ENCODE data around the gene FBXL7.

The FBXL7 gene

DNA sequence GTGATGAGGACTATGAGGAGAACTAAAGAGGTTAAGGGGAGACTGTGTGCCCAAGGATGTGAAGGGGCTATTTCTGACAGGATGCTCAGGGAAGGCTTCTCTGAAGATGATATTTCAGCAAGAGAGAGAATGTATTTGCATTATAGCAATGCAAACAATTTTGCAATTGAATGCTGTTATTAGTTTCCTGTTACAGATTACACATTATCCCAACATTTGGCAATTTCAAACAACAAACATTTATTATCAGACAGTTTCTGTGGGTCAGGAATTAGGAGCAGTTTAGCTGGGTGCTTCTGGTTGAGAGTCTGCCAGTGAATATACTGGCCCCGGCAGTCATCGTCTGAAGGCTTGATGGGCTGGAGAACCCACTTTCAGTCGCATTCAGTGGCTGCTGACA is 451.6 kb downstream of the FBXL7 start:
- TF ChIP-seq, protein P1, sequence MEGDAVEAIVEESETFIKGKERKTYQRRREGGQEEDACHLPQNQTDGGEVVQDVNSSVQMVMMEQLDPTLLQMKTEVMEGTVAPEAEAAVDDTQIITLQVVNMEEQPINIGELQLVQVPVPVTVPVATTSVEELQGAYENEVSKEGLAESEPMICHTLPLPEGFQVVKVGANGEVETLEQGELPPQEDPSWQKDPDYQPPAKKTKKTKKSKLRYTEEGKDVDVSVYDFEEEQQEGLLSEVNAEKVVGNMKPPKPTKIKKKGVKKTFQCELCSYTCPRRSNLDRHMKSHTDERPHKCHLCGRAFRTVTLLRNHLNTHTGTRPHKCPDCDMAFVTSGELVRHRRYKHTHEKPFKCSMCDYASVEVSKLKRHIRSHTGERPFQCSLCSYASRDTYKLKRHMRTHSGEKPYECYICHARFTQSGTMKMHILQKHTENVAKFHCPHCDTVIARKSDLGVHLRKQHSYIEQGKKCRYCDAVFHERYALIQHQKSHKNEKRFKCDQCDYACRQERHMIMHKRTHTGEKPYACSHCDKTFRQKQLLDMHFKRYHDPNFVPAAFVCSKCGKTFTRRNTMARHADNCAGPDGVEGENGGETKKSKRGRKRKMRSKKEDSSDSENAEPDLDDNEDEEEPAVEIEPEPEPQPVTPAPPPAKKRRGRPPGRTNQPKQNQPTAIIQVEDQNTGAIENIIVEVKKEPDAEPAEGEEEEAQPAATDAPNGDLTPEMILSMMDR (IDR thresholded peaks at IDR 0.05), result no peak

GRCh38 chr5:15956622-15957021 is 456.6 kb downstream of the FBXL7 start:
- TF ChIP-seq, protein P1 (IDR thresholded peaks at IDR 0.05), result no peak

DNA sequence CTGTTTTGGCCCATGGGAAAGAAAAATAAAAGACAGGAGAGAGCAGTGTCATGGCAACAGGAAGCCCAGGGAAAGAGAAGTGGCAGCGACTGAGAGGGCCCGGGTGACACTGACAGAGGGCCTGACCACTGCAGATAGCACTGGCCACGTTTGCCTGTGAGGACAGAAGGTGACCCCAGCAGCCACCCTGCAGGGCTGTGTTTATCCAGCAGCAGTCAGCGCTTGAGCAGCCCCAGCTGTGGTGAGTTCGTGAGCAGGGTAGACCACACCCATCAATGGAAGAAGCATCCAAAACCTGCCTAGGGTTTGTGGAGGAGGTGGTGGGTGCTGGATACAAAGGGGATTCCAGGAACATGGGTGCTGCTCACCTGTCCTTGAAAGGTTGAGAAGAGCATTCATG is 457.1 kb downstream of the FBXL7 start:
- TF ChIP-seq, protein P1 (IDR thresholded peaks at IDR 0.05), result no peak

DNA sequence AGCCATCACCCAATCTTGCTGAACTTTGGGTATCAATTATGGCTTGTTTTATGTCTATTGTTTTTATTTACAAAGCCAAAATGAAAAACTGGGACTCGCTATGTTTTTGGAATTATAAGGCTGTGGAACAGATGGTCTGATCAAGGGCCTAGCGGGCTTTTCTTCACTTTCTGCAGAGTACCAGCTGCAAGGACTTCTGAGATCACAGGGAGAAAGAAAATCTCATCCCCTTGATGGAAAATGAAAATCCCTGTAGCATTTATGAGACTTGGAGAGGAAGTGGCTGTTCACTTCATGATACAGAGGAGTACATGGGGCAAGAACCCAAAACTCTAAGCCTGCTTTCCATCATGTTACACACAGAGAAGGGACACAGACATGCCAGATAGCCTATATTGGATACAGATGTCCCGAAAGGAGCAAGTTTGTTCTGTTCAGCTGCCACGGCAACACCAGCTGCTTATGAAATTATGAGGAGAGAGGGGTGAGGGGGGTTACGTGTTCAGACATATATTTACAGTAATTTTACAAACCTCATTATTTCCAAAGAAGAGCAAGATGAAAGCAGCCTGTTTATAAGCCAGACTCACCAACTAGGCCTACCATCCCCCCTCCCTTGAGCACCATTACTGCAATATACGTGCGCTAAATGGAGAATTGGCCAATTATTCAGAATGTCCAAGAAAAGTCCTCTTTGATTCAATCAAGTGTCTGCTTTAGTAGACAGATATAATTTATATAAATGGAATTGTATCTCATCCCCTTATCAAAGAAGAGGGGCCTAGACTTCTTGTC is 459.6 kb downstream of the FBXL7 start:
- TF ChIP-seq, protein P1 (IDR thresholded peaks at IDR 0.05), result no peak

DNA sequence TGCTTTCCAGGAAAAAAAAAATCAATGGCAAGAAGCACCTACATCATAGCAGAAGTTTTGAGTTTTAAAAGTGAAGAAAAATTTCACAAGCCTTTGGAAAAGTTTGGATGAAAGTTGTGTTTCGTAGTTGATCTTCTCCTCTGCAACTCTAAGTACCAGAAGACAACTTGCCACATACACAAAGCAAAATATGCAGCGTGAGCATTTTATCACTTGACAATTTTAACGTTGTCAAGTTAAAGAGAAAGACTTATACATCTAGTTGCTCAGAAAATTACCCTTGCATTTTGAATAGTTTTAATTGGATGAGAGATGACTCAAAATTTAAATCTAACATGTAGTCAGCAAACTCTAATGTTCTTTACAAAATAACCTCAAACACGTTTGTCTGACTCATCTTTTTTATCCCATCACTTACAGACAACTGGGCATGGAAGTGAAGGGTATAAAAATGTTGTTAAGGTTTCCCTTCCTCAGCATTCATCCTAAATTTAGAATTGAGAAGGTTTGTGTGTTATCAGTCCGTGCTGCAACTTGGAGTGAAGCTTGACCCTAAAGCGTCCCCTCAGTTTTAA is 466.2 kb downstream of the FBXL7 start:
- TF ChIP-seq, protein P1 (IDR thresholded peaks at IDR 0.05), result no peak

DNA sequence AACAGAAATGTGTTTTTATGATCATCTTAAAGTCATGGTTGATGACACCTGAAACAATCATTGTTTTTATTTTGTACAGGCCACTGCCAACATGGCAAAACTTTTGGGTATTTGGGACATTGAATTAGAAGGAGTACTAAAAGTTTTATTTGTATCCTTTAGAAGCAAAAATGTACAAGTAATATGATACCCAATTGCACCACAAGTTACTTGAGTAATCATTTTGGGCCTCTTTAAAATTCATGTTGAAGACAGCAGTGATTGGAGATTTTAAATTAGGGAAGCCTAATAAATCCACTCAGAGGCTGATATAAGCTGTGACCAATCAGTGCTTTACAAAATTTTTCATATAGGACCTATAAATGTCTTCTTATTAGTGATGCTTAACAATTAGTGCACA is 466.7 kb downstream of the FBXL7 start:
- TF ChIP-seq, protein P1 (IDR thresholded peaks at IDR 0.05), result no peak

DNA sequence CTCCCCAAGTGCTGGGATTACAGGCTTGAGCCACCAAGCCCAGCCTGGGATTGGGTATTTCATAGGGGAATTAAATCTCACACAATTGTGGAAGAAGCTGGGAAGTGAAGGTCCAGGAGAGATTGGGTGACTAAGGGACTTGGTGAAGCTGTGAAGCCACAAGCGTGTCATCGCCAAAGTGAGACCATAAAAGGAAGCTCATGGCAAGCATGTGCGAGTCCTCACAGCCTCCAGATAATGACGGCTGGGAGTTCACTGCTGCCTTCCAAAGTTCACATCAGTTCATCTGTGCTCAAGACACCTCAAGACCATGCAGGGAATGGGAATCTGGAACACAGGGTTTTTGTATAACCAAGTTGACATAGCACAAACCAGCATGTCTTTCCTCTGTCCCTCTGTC is 469.0 kb downstream of the FBXL7 start:
- TF ChIP-seq, protein P1 (IDR thresholded peaks at IDR 0.05), result no peak
